Upper lobe of left lung (tissue), 6 donors: ENCODE results near the gene LOXL4. TPM values are rescaled to one million over a fixed set of nuclear protein-coding genes. Genes with fewer than 3 reads are reported as not detected.
"Not testable (repeated sequence)": the region's sequence is repeated elsewhere in the genome, so short reads cannot be mapped to it uniquely, and the experiment has no call there.

ENCODE experiments used
- ATAC-seq, 2 donors: fragments of 200-7000 bp; cut with Tn5 transposase; one replicate each; pipeline ENCODE4 v1.9.1; 2022; ENCODE audit warnings: mild to moderate bottlenecking in 2 of 2, moderate library complexity in 2 of 2; ENCODE audit not compliant: low FRiP score in 2 of 2
- DNase-seq, 2 donors: peaks; one replicate each; pipeline ENCODE4 v3.0.0-alpha.2; 2019 to 2020
- H3K27ac ChIP-seq, 4 donors: fragments of 200-600 bp; sonication (generic); one replicate each; pipeline ENCODE4 v1.5.1; 2016 to 2019
- H3K27me3 ChIP-seq, 4 donors: fragments of 200-600 bp; sonication (generic); one replicate each; pipeline ENCODE4 v1.5.1; 2017 to 2019
- H3K36me3 ChIP-seq, 4 donors: fragments of 200-600 bp; sonication (generic); one replicate each; pipeline ENCODE4 v1.5.1; 2016 to 2019
- H3K4me1 ChIP-seq, 4 donors: fragments of 200-600 bp; sonication (generic); one replicate each; pipeline ENCODE4 v1.5.1; 2018 to 2019
- H3K4me3 ChIP-seq, 4 donors: fragments of 200-600 bp; sonication (generic); one replicate each; pipeline ENCODE4 v1.5.1; 2017 to 2019; ENCODE audit warnings: mild to moderate bottlenecking in 2 of 4, moderate library complexity in 1 of 4
- H3K9me3 ChIP-seq, 4 donors: fragments of 200-600 bp; sonication (generic); one replicate each; pipeline ENCODE4 v1.5.1; 2018 to 2019
- EP300 ChIP-seq, 4 donors: sonication (generic); formaldehyde crosslinking; IDR thresholded peaks; one replicate each; pipeline ENCODE4 v1.5.1; 2017; ENCODE audit warnings: antibody characterized with exemption in 4 of 4, control low read depth in 2 of 4
- POLR2A ChIP-seq, 4 donors: fragments of 450-650 bp; IDR thresholded peaks; one replicate each; pipeline ENCODE4 v1.5.1; 2016 to 2017; ENCODE audit warnings: antibody characterized with exemption in 4 of 4, mild to moderate bottlenecking in 2 of 4
- POLR2AphosphoS5 ChIP-seq, 2 donors: sonication (generic); formaldehyde crosslinking; IDR thresholded peaks; one replicate each; pipeline ENCODE4 v1.5.1; 2017; ENCODE audit warnings: antibody characterized with exemption in 2 of 2
- WGBS, 2 donors: methylation state at CpG; one replicate each; pipeline ENCODE4 v1.1.5; 2017 to 2018; 5-methylcytosine and 5-hydroxymethylcytosine counted together
- total RNA-seq, 6 donors: library from RNA; depleted of rRNA in 4 of 6; stranded (reverse); fragments of >200 nt in 4 of 6; gene quantifications; one replicate each; pipeline versions ENCODE4 v1.1.0 to v1.2.1, GENCODE V29; 2016 to 2021
- TF ChIP-seq, protein P1 (sequence below), 6 experiments: fragments of 450-650 bp in 4 of 6; fragments of 200-600 bp in 2 of 6; sonication (generic) in 2 of 6; IDR thresholded peaks; one replicate each; pipeline ENCODE4 v1.5.1; 2016 to 2019; ENCODE audit warnings: antibody characterized with exemption in 6 of 6
- donor health status: DM: no; HTN: no; CAD: no; lungs with moderate emphysema.
- donor health status: DM: no; HTN: yes; CAD: no; lungs with severe emphysema.

Gene LOXL4
- total RNA-seq, 6 donors from 2014 or later: 3.9 to 6.8 (median 5.2) TPM

DNA sequence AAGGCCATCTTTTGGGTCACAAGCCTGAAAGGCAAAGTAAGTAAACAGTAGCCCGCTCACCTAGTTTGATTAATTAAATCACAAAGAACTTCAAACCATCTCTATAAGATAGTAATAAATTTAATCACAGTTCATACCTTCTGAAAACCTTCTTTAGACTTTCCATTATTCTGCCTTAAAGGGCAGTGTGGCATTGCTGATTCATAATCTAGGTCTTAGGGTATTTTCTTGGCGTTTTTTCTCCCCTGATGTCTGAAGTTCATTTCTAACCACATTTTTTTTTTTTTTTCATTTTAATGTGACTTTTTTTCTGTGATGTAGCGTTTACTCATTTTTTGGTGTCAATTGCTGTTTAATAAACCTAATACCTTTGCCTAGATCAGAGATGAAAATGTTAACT is 27.5 kb downstream of the LOXL4 start:
- WGBS, 2 donors: 85 to 88% methylated on average over 3 of the region's 3 CpGs
- Histone ChIP-seq H3K4me3 (no peak overlapping the region), H3K27me3 (no peaks in the 10 kb centered on the region), H3K9me3 (no peaks in the 10 kb centered on the region), H3K4me1 (no peaks in the 10 kb centered on the region), H3K27ac (no peak overlapping the region), H3K36me3 (peaks cover 7 to 74% (median 22%) of the 10 kb centered on the region in 4 donors)
- no peak for TF ChIP-seq POLR2A (IDR thresholded peaks at IDR 0.05)
- TF ChIP-seq EP300 (IDR thresholded peaks at IDR 0.05): no peak
- no peak for TF ChIP-seq POLR2AphosphoS5 (IDR thresholded peaks at IDR 0.05)
- TF ChIP-seq, protein P1, sequence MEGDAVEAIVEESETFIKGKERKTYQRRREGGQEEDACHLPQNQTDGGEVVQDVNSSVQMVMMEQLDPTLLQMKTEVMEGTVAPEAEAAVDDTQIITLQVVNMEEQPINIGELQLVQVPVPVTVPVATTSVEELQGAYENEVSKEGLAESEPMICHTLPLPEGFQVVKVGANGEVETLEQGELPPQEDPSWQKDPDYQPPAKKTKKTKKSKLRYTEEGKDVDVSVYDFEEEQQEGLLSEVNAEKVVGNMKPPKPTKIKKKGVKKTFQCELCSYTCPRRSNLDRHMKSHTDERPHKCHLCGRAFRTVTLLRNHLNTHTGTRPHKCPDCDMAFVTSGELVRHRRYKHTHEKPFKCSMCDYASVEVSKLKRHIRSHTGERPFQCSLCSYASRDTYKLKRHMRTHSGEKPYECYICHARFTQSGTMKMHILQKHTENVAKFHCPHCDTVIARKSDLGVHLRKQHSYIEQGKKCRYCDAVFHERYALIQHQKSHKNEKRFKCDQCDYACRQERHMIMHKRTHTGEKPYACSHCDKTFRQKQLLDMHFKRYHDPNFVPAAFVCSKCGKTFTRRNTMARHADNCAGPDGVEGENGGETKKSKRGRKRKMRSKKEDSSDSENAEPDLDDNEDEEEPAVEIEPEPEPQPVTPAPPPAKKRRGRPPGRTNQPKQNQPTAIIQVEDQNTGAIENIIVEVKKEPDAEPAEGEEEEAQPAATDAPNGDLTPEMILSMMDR (IDR thresholded peaks at IDR 0.05): no peak
- DNase-seq (no peak), ATAC-seq (no peak)

DNA sequence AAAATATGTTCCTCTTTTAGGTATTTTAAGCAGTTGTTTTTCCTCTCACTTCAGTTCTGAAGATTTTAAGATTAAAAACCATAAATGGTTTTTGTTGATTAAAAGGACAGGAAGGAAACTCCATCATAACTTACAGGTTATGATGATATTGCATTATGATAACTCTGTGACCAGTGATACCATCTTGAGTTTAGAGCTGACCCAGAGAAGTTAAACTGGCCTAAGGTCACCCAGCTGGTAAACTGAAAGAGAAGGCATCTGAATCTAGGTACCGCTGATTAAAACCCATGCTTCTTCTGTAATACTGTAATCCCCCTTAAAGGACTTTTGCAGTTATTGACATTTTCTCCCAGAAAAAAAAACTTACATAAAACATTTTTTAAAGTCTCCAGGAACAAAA is 29.6 kb downstream of the LOXL4 start:
- H3K4me1 ChIP-seq: no peaks in the 10 kb centered on the region
- ATAC-seq (no peak), DNase-seq (no peak)
- TF ChIP-seq EP300 (IDR thresholded peaks at IDR 0.05) (no peak), POLR2AphosphoS5 (IDR thresholded peaks at IDR 0.05) (no peak), POLR2A (IDR thresholded peaks at IDR 0.05) (no peak)
- TF ChIP-seq, protein P1 (IDR thresholded peaks at IDR 0.05): no peak
- no peak overlapping the region for H3K27ac ChIP-seq
- no peaks in the 10 kb centered on the region for H3K27me3 ChIP-seq
- 89 to 96% methylated on average over 1 of the region's 1 CpG for WGBS, 2 donors
- H3K36me3 ChIP-seq: peaks cover 7 to 69% (median 17%) of the 10 kb centered on the region in 4 donors
- no peaks in the 10 kb centered on the region for H3K9me3 ChIP-seq
- H3K4me3 ChIP-seq: no peak overlapping the region

DNA sequence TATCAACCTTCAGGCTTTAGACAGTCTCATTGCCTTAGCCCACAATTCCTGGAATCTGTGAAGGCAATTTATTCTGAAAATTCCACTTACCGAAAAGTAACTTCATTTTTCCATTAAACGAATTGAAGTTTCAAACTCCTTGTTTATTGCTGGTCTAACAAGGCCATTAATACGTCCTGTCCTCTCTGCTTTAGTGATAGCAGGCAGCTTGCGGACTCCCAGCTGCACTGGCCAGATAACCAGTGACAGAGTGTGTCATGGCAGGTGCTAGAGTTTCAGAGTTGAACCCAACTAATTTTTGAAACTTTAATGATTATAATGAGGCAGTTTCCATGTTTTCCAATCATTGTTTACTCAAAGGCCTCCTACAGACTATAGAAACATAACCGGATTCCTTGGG is 31.1 kb downstream of the LOXL4 start:
- H3K27ac ChIP-seq: no peak overlapping the region
- H3K9me3 ChIP-seq: no peaks in the 10 kb centered on the region
- ATAC-seq (no peak), DNase-seq (no peak)
- H3K4me3 ChIP-seq: no peak overlapping the region
- H3K4me1 ChIP-seq: no peaks in the 10 kb centered on the region
- TF ChIP-seq, protein P1 (IDR thresholded peaks at IDR 0.05): no peak
- no peak for TF ChIP-seq EP300 (IDR thresholded peaks at IDR 0.05)
- no peak for TF ChIP-seq POLR2AphosphoS5 (IDR thresholded peaks at IDR 0.05)
- TF ChIP-seq POLR2A (IDR thresholded peaks at IDR 0.05): no peak
- H3K36me3 ChIP-seq: peaks cover 7 to 67% (median 17%) of the 10 kb centered on the region in 4 donors
- no peaks in the 10 kb centered on the region for H3K27me3 ChIP-seq
- WGBS, 2 donors: 91% methylated on average over 5 of the region's 5 CpGs

DNA sequence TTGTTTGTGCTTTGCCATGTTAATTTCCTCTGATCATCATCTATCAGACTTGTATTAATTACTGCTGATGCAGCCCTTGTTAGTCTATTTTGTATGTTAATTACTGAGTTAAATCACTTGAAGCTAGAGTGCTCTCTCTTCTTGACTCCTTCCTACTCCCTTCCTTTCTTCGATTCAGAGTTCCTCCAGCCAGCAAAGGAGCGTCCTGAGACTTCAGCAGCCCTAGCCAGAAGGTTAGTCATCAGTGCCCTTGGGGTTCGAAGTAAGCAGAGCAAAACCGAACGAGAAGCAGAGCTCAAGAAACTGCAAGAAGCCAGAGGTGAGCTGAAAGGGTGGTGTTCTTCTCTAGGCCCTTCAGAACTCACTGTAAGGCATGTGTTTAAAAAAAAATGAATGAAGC is 32.1 kb downstream of the LOXL4 start:
- WGBS, 2 donors: 86 to 97% methylated on average over 5 of the region's 5 CpGs
- no peak for DNase-seq
- peak in 1 of 2 donors; percentile 48 for ATAC-seq
- Histone ChIP-seq H3K4me3 (no peak overlapping the region), H3K9me3 (no peaks in the 10 kb centered on the region), H3K27ac (no peak overlapping the region), H3K4me1 (no peaks in the 10 kb centered on the region), H3K36me3 (peaks cover 7 to 72% (median 17%) of the 10 kb centered on the region in 4 donors), H3K27me3 (no peaks in the 10 kb centered on the region)
- TF ChIP-seq POLR2AphosphoS5 (IDR thresholded peaks at IDR 0.05): no peak
- TF ChIP-seq POLR2A (IDR thresholded peaks at IDR 0.05): no peak
- TF ChIP-seq, protein P1 (IDR thresholded peaks at IDR 0.05): no peak
- no peak for TF ChIP-seq EP300 (IDR thresholded peaks at IDR 0.05)

DNA sequence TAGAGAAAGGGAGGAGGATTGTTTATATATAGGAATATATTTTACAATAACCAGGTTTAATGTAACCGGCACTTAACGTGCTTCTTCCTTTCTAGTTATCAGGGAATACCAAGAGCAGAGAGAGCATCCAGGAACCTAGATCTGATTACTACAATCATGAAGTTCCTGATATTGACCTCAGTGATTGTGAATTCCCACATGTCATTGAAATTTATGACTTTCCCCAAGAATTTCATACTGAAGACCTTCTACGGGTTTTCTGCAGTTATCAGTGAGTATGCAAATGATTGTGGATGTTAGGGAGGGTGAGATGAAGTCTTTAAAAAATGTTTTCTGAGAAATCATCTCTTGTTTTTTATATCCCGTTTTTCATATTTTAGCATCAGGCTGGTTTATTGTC is 36.6 kb downstream of the LOXL4 start:
- ATAC-seq: no peak
- peaks cover 0 to 3% (median 0%) of the 10 kb centered on the region in 4 donors for H3K9me3 ChIP-seq
- no peak for TF ChIP-seq POLR2AphosphoS5 (IDR thresholded peaks at IDR 0.05)
- TF ChIP-seq POLR2A (IDR thresholded peaks at IDR 0.05): no peak
- no peak for TF ChIP-seq EP300 (IDR thresholded peaks at IDR 0.05)
- TF ChIP-seq, protein P1 (IDR thresholded peaks at IDR 0.05): no peak
- no peaks in the 10 kb centered on the region for H3K4me1 ChIP-seq
- no peaks in the 10 kb centered on the region for H3K27me3 ChIP-seq
- no peak overlapping the region for H3K27ac ChIP-seq
- WGBS, 2 donors: 97 to 98% methylated on average over 4 of the region's 4 CpGs
- no peak for DNase-seq
- H3K4me3 ChIP-seq: no peak overlapping the region
- H3K36me3 ChIP-seq: peaks cover 7 to 32% (median 12%) of the 10 kb centered on the region in 4 donors

DNA sequence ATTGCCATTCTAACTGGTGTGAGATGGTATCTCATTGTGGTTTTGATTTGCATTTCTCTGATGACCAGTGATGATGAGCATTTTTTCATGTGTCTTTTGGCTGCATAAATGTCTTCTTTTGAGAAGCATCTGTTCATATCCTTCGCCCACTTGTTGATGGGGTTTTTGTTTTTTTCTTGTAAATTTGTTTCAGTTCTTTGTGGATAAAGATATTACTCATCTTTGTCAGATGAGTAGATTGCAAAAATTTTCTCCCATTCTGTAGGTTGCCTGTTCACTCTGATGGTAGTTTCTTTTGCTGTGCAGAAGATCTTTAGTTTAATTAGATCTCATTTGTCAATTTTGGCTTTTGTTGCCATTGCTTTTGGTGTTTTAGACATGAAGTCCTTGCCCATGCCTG is 39.7 kb downstream of the LOXL4 start:
- ATAC-seq, H3K27me3 ChIP-seq, DNase-seq, H3K9me3 ChIP-seq, H3K27ac ChIP-seq, H3K4me3 ChIP-seq, H3K36me3 ChIP-seq, H3K4me1 ChIP-seq: not testable (repeated sequence)
- 90 to 91% methylated on average over 1 of the region's 1 CpG for WGBS, 2 donors

DNA sequence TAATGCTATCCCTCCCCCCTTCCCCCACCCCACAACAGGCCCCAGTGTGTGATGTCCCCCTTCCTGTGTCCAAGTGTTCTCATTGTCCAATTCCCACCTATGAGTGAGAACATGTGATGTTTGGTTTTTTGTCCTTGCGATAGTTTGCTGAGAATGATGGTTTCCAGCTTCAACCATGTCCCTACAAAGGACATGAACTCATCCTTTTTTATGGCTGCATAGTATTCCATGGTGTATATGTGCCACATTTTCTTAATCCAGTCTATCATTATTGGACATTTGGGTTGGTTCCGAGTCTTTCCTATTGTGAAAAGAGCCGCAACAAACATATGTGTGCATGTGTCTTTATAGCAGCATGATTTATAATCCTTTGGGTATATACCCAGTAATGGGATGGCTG is 40.3 kb downstream of the LOXL4 start:
- H3K4me3 ChIP-seq, H3K27me3 ChIP-seq, ATAC-seq, H3K36me3 ChIP-seq, H3K4me1 ChIP-seq, DNase-seq, H3K9me3 ChIP-seq, H3K27ac ChIP-seq: not testable (repeated sequence)
- 100% methylated on average over 3 of the region's 3 CpGs for WGBS, 2 donors
